ENCODE measurements around the gene SMPD3. TPM values are rescaled to one million over a fixed set of nuclear protein-coding genes. Genes with fewer than 3 reads are reported as not detected.

The SMPD3 gene
- total and polyA plus RNA-seq, 2 experiments from 2014 or later = 0.27 to 2.8 TPM

DNA sequence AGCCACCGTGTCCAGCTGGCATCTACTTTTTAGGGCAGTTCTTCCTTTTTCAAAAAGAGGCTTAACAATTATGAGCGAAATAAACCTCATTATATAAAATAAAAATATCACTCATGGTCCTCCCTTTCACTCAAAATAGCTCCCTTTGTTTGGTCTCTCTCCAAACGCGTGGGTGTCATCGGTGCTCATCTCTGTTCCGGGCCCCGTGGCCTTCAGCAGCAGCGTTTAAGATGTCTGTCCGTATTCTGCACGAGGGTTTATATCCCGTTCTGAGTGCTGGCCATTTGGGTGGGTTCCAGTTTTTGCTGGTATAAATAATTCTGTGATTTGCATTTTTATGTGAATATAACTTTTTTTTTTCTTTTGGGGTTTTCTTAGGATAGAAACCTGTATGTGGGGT, 104.1 kb downstream of the SMPD3 start:
- TF ChIP-seq CTCF (IDR thresholded peaks at IDR 0.05; ENCODE audit: low read depth, low read length) = no peak
- no peaks in the 10 kb centered on the region for H3K9me3 ChIP-seq (ENCODE audit: low read depth)
- H3K4me1 ChIP-seq (ENCODE audit: low read depth) = no peaks in the 10 kb centered on the region
- DNase-seq (ENCODE audit: low read depth in 1 of 2, low spot score in 1 of 2) = no peak
- H3K4me3 ChIP-seq = no peak overlapping the region
- no peak overlapping the region for H3K27ac ChIP-seq
- H3K27me3 ChIP-seq = no peaks in the 10 kb centered on the region
- H3K36me3 ChIP-seq = peaks cover 40% of the 10 kb centered on the region

GRCh38 chr16:68343137-68343536, 105.2 kb downstream of the SMPD3 start:
- Histone ChIP-seq H3K4me1 (ENCODE audit: low read depth) (no peaks in the 10 kb centered on the region), H3K4me3 (no peak overlapping the region), H3K27ac (no peak overlapping the region), H3K27me3 (no peaks in the 10 kb centered on the region), H3K9me3 (ENCODE audit: low read depth) (no peaks in the 10 kb centered on the region), H3K36me3 (peaks cover 44% of the 10 kb centered on the region)
- no peak for TF ChIP-seq CTCF (IDR thresholded peaks at IDR 0.05; ENCODE audit: low read depth, low read length)
- no peak for DNase-seq (ENCODE audit: low read depth in 1 of 2, low spot score in 1 of 2)

GRCh38 chr16:68342620-68343019, 105.7 kb downstream of the SMPD3 start:
- TF ChIP-seq CTCF (IDR thresholded peaks at IDR 0.05; ENCODE audit: low read depth, low read length) = no peak
- H3K36me3 ChIP-seq = peaks cover 47% of the 10 kb centered on the region
- DNase-seq (ENCODE audit: low read depth in 1 of 2, low spot score in 1 of 2) = no peak

GRCh38 chr16:68339214-68339613, 109.1 kb downstream of the SMPD3 start:
- Histone ChIP-seq H3K36me3 (peaks cover 34% of the 10 kb centered on the region), H3K9me3 (ENCODE audit: low read depth) (no peaks in the 10 kb centered on the region), H3K27me3 (no peaks in the 10 kb centered on the region), H3K4me3 (no peak overlapping the region), H3K27ac (no peak overlapping the region), H3K4me1 (ENCODE audit: low read depth) (no peaks in the 10 kb centered on the region)
- DNase-seq (ENCODE audit: low read depth in 1 of 2, low spot score in 1 of 2) = no peak
- no peak for TF ChIP-seq CTCF (IDR thresholded peaks at IDR 0.05; ENCODE audit: low read depth, low read length)

More at GRCh38 chr16:68342620-68343019, 105.7 kb downstream of the SMPD3 start:
- Histone ChIP-seq H3K9me3 (ENCODE audit: low read depth) (no peaks in the 10 kb centered on the region), H3K4me1 (ENCODE audit: low read depth) (no peaks in the 10 kb centered on the region), H3K4me3 (no peak overlapping the region), H3K27me3 (no peaks in the 10 kb centered on the region), H3K27ac (no peak overlapping the region)

DNA sequence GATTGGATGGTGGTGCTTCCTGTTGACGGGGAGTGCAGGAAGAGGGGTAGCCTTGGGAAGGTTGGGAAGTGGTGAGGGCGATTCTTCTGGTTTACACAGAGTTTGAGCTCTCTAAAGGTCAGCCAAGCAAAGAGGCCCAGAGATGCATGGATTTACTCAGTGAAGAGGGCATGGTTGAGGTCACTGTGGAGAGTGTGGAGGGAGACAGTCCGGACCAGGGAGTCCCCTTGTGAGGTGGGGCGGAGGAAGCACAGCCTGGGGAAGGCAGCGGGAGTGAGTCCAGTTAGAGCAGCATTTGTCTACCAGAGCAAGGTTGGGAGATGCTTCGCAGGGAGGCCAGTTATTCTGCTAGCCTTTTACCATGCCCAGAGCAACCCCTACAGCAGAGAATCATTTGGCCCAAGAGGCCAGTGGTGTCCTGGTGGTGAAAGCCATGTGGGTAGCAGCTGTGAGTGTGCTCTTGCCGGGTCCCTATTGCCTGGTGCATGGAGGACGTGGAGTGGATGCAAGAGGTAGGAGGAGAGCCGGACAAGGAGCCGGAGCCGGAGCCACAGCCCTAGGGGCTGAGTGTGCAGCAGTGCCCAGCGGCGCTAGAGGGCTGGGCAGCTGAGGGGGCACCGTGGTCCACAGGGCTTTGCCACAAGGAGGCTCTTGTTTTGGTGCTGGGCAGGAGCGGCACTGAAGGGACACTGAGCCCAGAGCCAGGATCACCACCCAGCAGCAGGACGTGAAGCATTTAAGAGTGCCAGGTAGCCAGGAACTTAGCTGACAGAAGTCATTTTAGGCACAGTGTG, 109.8 kb downstream of the SMPD3 start:
- no peaks in the 10 kb centered on the region for H3K4me1 ChIP-seq (ENCODE audit: low read depth)
- no peak overlapping the region for H3K27ac ChIP-seq
- no peak overlapping the region for H3K4me3 ChIP-seq
- TF ChIP-seq CTCF (IDR thresholded peaks at IDR 0.05; ENCODE audit: low read depth, low read length) = no peak
- no peaks in the 10 kb centered on the region for H3K27me3 ChIP-seq
- no peak for DNase-seq (ENCODE audit: low read depth in 1 of 2, low spot score in 1 of 2)
- H3K9me3 ChIP-seq (ENCODE audit: low read depth) = no peaks in the 10 kb centered on the region
- peaks cover 34% of the 10 kb centered on the region for H3K36me3 ChIP-seq
